ENCODE results near the gene FMN1.

The FMN1 gene

DNA sequence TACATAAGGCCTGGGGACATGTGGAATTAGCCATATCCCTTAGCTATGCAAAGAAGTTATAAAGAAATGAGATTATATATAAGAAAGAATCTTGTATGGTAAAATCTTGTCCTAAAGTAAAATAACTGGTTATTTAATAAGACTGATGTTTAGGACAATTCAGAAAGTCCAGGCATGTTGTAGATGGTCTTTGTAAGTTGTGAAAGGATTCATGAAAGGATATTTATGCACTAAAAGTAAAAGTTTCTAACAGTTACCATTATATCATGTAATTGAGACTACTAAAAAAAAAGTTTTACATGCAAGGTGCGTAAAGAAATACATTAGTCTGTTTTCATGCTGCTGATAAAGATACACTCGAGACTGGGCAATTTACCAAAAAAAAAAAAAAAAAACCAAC lies 146.3 kb downstream of the FMN1 start:
- Histone ChIP-seq H3K4me1 (ENCODE audit: insufficient read depth, low read length) (no peaks in the 10 kb centered on the region), H3K27me3 (ENCODE audit: insufficient read depth, low read length) (no peaks in the 10 kb centered on the region), H3K27ac (ENCODE audit: low read depth, low read length) (no peak overlapping the region), H3K9ac (ENCODE audit: low read depth, low read length) (no peak overlapping the region), H3K9me3 (ENCODE audit: insufficient read depth, low read depth, low read length) (peaks cover 64% of the 10 kb centered on the region), H3K36me3 (ENCODE audit: insufficient read depth, low read length) (no peaks in the 10 kb centered on the region), H3K4me3 (ENCODE audit: low read length) (no peak overlapping the region)
- WGBS, result 95% methylated on average over 2 of the region's 2 CpGs

DNA sequence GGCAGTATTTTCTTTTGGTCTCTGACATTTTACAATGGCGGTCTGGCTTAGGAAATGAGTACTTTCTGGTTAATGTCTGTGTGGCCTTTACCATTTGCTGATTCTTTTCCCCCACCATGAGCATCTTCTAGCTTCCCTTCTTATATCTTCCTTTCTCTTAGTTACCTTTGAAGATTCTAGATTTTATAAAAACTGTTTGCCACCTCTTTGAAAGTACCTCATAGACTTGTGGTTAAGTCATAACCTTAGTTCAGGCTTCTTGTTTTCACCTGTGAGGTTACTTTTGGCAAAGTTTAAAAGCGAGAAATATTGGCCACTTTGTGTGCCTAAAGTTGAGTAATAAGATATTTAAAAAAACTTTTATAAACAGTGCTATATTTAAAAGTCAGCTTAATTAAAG lies 147.4 kb downstream of the FMN1 start:
- WGBS, result 50% methylated on average over 2 of the region's 2 CpGs
- H3K4me3 ChIP-seq (ENCODE audit: low read length), result no peak overlapping the region; the same call in 1 of the 2 replicates
- no peak overlapping the region for H3K9ac ChIP-seq (ENCODE audit: low read depth, low read length)
- no peak overlapping the region for H3K27ac ChIP-seq (ENCODE audit: low read depth, low read length)
- no peaks in the 10 kb centered on the region for H3K4me1 ChIP-seq (ENCODE audit: insufficient read depth, low read length)
- no peaks in the 10 kb centered on the region for H3K36me3 ChIP-seq (ENCODE audit: insufficient read depth, low read length)
- no peaks in the 10 kb centered on the region for H3K27me3 ChIP-seq (ENCODE audit: insufficient read depth, low read length)
- peaks cover 59% of the 10 kb centered on the region for H3K9me3 ChIP-seq (ENCODE audit: insufficient read depth, low read depth, low read length)

DNA sequence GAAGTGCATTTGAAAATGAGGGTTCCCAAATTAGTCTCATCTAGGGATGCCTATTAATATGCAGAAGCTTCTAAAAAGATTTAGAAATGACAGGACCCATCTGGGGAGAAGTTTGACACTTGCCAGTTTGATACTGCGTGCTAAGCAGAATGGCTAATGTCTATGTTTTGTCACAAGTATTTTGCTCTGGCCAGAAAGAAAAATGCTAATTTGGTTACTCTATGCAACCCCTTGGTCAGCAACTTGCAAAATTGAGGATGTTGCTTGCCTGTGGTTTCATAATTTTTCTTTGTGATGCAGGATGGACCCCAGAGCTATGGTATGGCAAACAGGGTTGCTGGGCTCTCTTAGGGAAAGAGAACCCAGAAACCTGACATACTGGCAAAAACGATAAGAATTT lies 148.2 kb downstream of the FMN1 start:
- H3K4me1 ChIP-seq (ENCODE audit: insufficient read depth, low read length), result no peaks in the 10 kb centered on the region
- H3K27me3 ChIP-seq (ENCODE audit: insufficient read depth, low read length), result no peaks in the 10 kb centered on the region
- 94% methylated on average over 2 of the region's 2 CpGs for WGBS
- H3K9ac ChIP-seq (ENCODE audit: low read depth, low read length), result no peak overlapping the region
- H3K27ac ChIP-seq (ENCODE audit: low read depth, low read length), result no peak overlapping the region
- H3K9me3 ChIP-seq (ENCODE audit: insufficient read depth, low read depth, low read length), result peaks cover 52% of the 10 kb centered on the region
- no peaks in the 10 kb centered on the region for H3K36me3 ChIP-seq (ENCODE audit: insufficient read depth, low read length)
- H3K4me3 ChIP-seq (ENCODE audit: low read length), result no peak overlapping the region

DNA sequence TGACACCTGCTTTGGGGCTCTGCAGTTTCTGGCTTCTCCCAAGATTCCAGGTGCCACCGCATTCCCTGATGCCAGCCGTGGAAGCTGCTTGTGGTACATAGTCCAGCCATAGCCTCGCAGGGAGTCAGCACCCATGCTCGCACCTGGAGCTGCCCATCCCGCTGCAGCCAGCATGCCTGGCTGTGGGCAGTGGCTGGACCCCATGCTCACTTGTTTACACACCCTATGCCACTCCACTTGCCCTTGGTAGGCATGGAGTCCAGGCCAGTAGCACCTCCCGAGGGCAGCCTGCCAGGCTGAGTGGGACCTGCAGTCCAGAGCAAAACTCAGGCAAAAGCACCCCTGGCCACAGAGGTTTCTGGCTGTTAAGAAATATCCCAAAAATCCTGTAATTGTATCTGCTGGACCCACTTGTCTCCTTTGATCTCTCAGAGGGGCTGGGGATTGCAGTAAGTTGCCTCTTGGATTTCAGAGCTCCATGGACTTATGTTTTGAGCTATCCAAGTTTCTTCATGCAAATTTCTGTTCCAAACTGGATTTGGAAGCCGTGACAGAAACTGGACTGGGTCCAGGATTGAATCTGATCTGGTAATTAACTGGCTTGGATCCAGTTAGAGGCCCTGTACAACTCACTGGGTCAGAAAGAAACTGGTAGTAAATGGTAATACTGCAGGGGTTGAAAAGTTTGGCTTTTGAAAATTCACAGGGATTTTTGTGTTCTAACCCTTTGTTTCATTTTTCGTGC lies 149.3 kb downstream of the FMN1 start:
- Histone ChIP-seq H3K4me1 (ENCODE audit: insufficient read depth, low read length) (no peaks in the 10 kb centered on the region), H3K9ac (ENCODE audit: low read depth, low read length) (no peak overlapping the region), H3K4me3 (ENCODE audit: low read length) (no peak overlapping the region), H3K27me3 (ENCODE audit: insufficient read depth, low read length) (no peaks in the 10 kb centered on the region), H3K36me3 (ENCODE audit: insufficient read depth, low read length) (no peaks in the 10 kb centered on the region), H3K27ac (ENCODE audit: low read depth, low read length) (no peak overlapping the region), H3K9me3 (ENCODE audit: insufficient read depth, low read depth, low read length) (peaks cover 42% of the 10 kb centered on the region)
- WGBS, result 88% methylated on average over 8 of the region's 8 CpGs

DNA sequence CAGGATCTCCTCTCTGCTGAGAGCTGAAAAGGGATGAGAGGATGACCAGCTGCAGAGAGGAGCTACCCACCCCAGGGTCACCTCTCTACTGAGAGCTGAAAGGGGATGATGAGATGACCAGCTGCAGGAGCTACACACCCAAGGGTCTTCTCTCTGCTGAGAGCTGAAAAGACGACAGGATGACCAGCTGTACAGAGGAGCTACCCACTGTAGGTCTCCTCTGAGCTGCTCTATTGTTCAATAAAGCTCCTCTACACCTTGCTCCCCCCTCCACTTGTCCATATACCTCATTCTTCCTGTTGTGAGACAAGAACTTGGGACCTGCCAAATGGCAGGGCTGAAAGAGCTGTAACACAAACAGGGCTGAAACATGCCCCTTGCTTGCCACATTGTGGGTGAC lies 149.9 kb downstream of the FMN1 start:
- H3K4me3 ChIP-seq (ENCODE audit: low read length), result no peak overlapping the region
- H3K36me3 ChIP-seq (ENCODE audit: insufficient read depth, low read length), result no peaks in the 10 kb centered on the region
- 89% methylated on average over 1 of the region's 1 CpG for WGBS
- no peak overlapping the region for H3K9ac ChIP-seq (ENCODE audit: low read depth, low read length)
- no peaks in the 10 kb centered on the region for H3K27me3 ChIP-seq (ENCODE audit: insufficient read depth, low read length)
- H3K4me1 ChIP-seq (ENCODE audit: insufficient read depth, low read length), result no peaks in the 10 kb centered on the region
- H3K9me3 ChIP-seq (ENCODE audit: insufficient read depth, low read depth, low read length), result peaks cover 35% of the 10 kb centered on the region
- H3K27ac ChIP-seq (ENCODE audit: low read depth, low read length), result no peak overlapping the region

DNA sequence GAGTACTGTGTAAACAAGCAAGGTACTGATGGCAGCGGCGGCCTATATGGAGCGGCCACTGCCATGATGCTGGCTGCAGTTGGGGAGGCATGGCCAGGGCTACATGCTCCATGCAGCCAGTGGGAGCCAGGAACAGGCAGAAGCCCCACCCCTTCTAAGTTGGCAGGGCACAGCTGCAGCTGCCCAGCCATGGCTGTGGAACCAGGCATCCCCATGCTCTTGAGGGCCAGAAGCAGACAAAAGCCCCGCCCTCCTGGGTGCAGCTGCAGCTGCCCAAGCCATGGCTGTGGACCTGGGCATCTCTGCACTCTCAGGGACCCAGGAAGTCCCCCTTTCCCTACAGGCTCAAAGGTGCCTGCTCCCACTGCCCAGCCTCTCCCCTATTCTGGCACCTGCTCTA lies 150.9 kb downstream of the FMN1 start:
- no peak overlapping the region for H3K4me3 ChIP-seq (ENCODE audit: low read length)
- H3K27ac ChIP-seq (ENCODE audit: low read depth, low read length), result no peak overlapping the region
- H3K9me3 ChIP-seq (ENCODE audit: insufficient read depth, low read depth, low read length), result peaks cover 26% of the 10 kb centered on the region
- WGBS, result 92% methylated on average over 4 of the region's 4 CpGs
- H3K4me1 ChIP-seq (ENCODE audit: insufficient read depth, low read length), result no peaks in the 10 kb centered on the region
- no peaks in the 10 kb centered on the region for H3K36me3 ChIP-seq (ENCODE audit: insufficient read depth, low read length)
- no peaks in the 10 kb centered on the region for H3K27me3 ChIP-seq (ENCODE audit: insufficient read depth, low read length)
- no peak overlapping the region for H3K9ac ChIP-seq (ENCODE audit: low read depth, low read length)

DNA sequence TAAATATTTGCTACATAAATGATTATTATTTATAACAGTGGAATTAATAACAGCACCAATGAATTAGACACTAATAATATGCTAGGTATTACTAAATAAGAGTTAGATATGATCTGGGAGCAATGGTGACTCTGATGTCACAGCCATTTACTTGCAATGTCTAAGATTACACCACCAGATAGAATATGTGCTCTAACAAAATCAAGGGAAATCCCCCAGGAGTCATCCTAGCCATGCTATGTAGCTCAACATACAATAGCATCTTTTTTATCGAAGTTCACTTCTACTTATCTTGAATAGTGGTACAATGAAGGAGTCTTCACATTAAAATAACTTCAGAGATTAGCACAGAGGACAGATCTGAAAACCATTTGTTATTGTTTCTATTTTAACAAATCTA lies 154.0 kb downstream of the FMN1 start:
- no peaks in the 10 kb centered on the region for H3K36me3 ChIP-seq (ENCODE audit: insufficient read depth, low read length)
- WGBS, result 80% methylated on average over 1 of the region's 1 CpG
- H3K27ac ChIP-seq (ENCODE audit: low read depth, low read length), result no peak overlapping the region
- H3K4me3 ChIP-seq (ENCODE audit: low read length), result no peak overlapping the region
- H3K9ac ChIP-seq (ENCODE audit: low read depth, low read length), result no peak overlapping the region
- H3K9me3 ChIP-seq (ENCODE audit: insufficient read depth, low read depth, low read length), result peaks cover 3% of the 10 kb centered on the region; the same call in 1 of the 2 replicates
- no peaks in the 10 kb centered on the region for H3K27me3 ChIP-seq (ENCODE audit: insufficient read depth, low read length)
- H3K4me1 ChIP-seq (ENCODE audit: insufficient read depth, low read length), result no peaks in the 10 kb centered on the region

DNA sequence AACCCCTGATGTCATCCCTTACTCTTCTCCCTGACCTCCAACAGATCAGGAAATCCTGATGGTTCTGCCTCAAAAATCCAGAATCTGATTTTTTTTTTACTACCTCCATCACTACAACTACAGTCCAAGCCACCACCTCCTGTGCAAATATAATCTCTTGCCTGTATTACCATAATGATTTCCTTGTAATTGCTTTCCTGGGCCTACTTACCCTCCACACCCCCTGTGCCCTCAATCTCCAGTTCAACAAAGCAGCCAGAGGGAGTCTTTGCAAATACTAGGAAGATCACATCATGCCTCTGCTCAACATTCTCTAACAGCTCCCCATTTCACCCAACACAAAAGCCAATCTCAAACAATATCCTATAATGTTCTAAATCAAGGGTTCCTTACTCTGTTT lies 159.9 kb downstream of the FMN1 start:
- Histone ChIP-seq H3K4me3 (ENCODE audit: low read length) (no peak overlapping the region), H3K36me3 (ENCODE audit: insufficient read depth, low read length) (no peaks in the 10 kb centered on the region), H3K27ac (ENCODE audit: low read depth, low read length) (no peak overlapping the region), H3K9me3 (ENCODE audit: insufficient read depth, low read depth, low read length) (no peaks in the 10 kb centered on the region), H3K9ac (ENCODE audit: low read depth, low read length) (no peak overlapping the region), H3K4me1 (ENCODE audit: insufficient read depth, low read length) (no peaks in the 10 kb centered on the region), H3K27me3 (ENCODE audit: insufficient read depth, low read length) (no peaks in the 10 kb centered on the region)

DNA sequence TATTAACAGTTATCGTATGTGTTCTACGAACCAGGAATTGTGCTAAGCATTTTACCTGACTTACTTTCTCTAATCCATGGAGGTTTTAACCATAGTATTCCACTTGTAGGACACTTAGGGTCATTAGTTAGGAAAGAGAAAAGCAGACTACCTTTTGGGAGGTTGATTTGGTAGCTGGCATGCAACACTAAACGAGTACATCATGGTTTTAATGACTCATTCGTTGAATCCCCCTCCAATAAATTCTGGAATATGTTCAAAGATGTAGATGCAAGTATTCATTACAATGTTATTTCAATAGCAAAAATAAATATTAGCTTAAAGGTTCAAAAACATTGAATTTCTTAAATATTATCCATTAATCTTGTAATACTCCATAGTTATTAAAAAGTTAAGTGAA lies 162.5 kb downstream of the FMN1 start:
- no peaks in the 10 kb centered on the region for H3K9me3 ChIP-seq (ENCODE audit: insufficient read depth, low read depth, low read length)
- H3K4me3 ChIP-seq (ENCODE audit: low read length), result no peak overlapping the region
- no peaks in the 10 kb centered on the region for H3K4me1 ChIP-seq (ENCODE audit: insufficient read depth, low read length)
- no peak overlapping the region for H3K27ac ChIP-seq (ENCODE audit: low read depth, low read length)
- H3K27me3 ChIP-seq (ENCODE audit: insufficient read depth, low read length), result no peaks in the 10 kb centered on the region
- no peak overlapping the region for H3K9ac ChIP-seq (ENCODE audit: low read depth, low read length)
- H3K36me3 ChIP-seq (ENCODE audit: insufficient read depth, low read length), result no peaks in the 10 kb centered on the region
- WGBS, result 89% methylated on average over 4 of the region's 4 CpGs

DNA sequence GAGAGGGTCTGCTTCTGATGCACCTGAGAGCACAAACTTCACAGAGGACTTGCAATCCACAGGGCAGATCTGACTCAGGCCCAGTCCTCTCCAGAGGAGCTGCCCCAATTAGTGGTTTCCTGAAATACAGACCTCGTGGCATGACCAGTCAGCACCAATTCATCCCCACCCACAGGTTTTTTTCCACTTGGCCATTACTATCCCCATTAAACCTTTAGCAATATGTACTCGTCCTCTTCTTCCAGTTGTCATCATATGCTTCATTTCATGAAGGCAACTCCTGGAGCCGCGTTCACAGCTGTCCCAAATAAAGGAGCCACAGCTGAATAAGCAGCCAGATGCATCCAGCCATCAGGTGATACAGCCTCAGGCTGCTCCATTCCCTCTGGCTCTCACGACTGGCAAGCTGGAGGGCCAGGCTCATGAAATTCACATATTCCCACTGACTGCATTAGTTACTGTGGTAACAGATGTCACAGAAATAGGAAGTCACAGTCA lies 163.1 kb downstream of the FMN1 start:
- no peaks in the 10 kb centered on the region for H3K9me3 ChIP-seq (ENCODE audit: insufficient read depth, low read depth, low read length)
- H3K36me3 ChIP-seq (ENCODE audit: insufficient read depth, low read length), result no peaks in the 10 kb centered on the region
- no peak overlapping the region for H3K9ac ChIP-seq (ENCODE audit: low read depth, low read length)
- H3K27me3 ChIP-seq (ENCODE audit: insufficient read depth, low read length), result no peaks in the 10 kb centered on the region
- WGBS, result 85% methylated on average over 5 of the region's 5 CpGs
- H3K4me1 ChIP-seq (ENCODE audit: insufficient read depth, low read length), result no peaks in the 10 kb centered on the region
- H3K27ac ChIP-seq (ENCODE audit: low read depth, low read length), result no peak overlapping the region
- no peak overlapping the region for H3K4me3 ChIP-seq (ENCODE audit: low read length)

DNA sequence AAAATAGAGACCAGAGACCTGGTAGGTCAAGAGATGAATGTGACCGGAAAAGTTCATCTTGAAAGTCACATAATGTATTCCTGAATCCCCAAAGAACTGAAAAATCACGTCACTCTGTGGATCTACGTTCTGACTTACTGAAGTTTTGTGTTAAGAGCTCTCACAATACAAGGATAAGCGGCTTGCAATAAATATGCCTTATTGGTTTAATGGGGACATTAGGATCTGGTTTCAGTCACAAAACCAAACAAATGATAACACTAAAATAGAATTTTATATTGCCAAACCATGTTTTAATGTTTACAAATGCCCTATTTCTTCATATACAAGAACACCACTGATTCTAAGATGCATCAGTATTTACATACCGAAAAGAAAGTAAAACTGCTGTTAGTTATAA lies 164.2 kb downstream of the FMN1 start:
- no peaks in the 10 kb centered on the region for H3K9me3 ChIP-seq (ENCODE audit: insufficient read depth, low read depth, low read length)
- no peak overlapping the region for H3K4me3 ChIP-seq (ENCODE audit: low read length)
- no peak overlapping the region for H3K9ac ChIP-seq (ENCODE audit: low read depth, low read length)
- WGBS, result 97% methylated on average over 4 of the region's 5 CpGs
- no peak overlapping the region for H3K27ac ChIP-seq (ENCODE audit: low read depth, low read length)
- H3K36me3 ChIP-seq (ENCODE audit: insufficient read depth, low read length), result no peaks in the 10 kb centered on the region
- no peaks in the 10 kb centered on the region for H3K4me1 ChIP-seq (ENCODE audit: insufficient read depth, low read length)
- H3K27me3 ChIP-seq (ENCODE audit: insufficient read depth, low read length), result no peaks in the 10 kb centered on the region
